SK-N-SH (cell line): ENCODE results near the gene ZFYVE27. TPM values are rescaled to one million over a fixed set of nuclear protein-coding genes. Genes with fewer than 3 reads are reported as not detected.

Experiments used
- CTCF ChIA-PET: fragments of 300-600, 350-600 bp; formaldehyde crosslinking; extraction: SDS; loops from one replicate; lab custom pipeline; 2021; lab: Yijun Ruan, JAX
- POLR2A ChIA-PET: fragments of 350-600 bp; sonication (Branson Sonifier 250); formaldehyde crosslinking; extraction: SDS; loops from one replicate; lab custom pipeline; 2020; ENCODE audit warnings: antibody characterized with exemption, inconsistent platforms; lab: Yijun Ruan, JAX
- DNase-seq: peaks from one replicate; pipeline ENCODE4 v3.0.0; 2012
- H2AFZ ChIP-seq: fragments of 200-600 bp; sonication (generic); 2 replicates; pipeline ENCODE4 v1.8.1; 2016; ENCODE audit warnings: antibody characterized with exemption, mild to moderate bottlenecking, low read depth
- H3F3A ChIP-seq: fragments of 200-600 bp; sonication (generic); replicated peaks from 2 replicates; pipeline ENCODE3; 2016; ENCODE audit warnings: antibody characterized with exemption, mild to moderate bottlenecking; ENCODE audit not compliant: insufficient read depth
- H3K27ac ChIP-seq, 2 experiments: fragments of 200-500 bp in 1 of 2; fragments of 200-600 bp in 1 of 2; sonication (Bioruptor generic) in 1 of 2; sonication (generic), shearing (Covaris generic) in 1 of 2; 2 replicates each; pipeline versions ENCODE4 v1.5.1 to v1.6.1; 2014 to 2016; ENCODE audit warnings: low read depth in 2 of 2, inconsistent platforms in 1 of 2, low read length in 1 of 2, mild to moderate bottlenecking in 1 of 2, mixed read lengths in 1 of 2
- H3K27me3 ChIP-seq: fragments of 200-600 bp; sonication (generic), shearing (Covaris generic); 2 replicates; pipeline ENCODE4 v1.6.1; 2016; ENCODE audit warnings: mixed run types; ENCODE audit not compliant: insufficient read depth
- H3K36me3 ChIP-seq, 2 experiments: fragments of 200-500 bp in 1 of 2; fragments of 200-600 bp in 1 of 2; sonication (Bioruptor generic) in 1 of 2; sonication (generic) in 1 of 2; replicated peaks in 1 of 2; 2 replicates each; pipeline versions ENCODE3 to v1.5.1; 2014 to 2016; ENCODE audit warnings: low read length in 1 of 2, mild to moderate bottlenecking in 1 of 2; ENCODE audit not compliant: insufficient read depth in 2 of 2, control insufficient read depth in 1 of 2
- H3K4me1 ChIP-seq, 2 experiments: fragments of 200-500 bp in 1 of 2; fragments of 200-600 bp in 1 of 2; sonication (Bioruptor generic) in 1 of 2; sonication (generic), shearing (Covaris generic) in 1 of 2; 2 replicates each; pipeline versions ENCODE4 v1.5.1 to v1.6.1; 2014 to 2016; ENCODE audit warnings: low read depth in 1 of 2, low read length in 1 of 2, mixed run types in 1 of 2; ENCODE audit not compliant: insufficient read depth in 2 of 2, control insufficient read depth in 1 of 2
- H3K4me2 ChIP-seq: fragments of 200-600 bp; sonication (generic), shearing (Covaris generic); 2 replicates; pipeline ENCODE4 v1.6.1; 2017; ENCODE audit warnings: mixed run types
- H3K4me3 ChIP-seq, 2 experiments: fragments of 200-500 bp in 1 of 2; fragments of 200-600 bp in 1 of 2; sonication (Bioruptor generic) in 1 of 2; sonication (generic), shearing (Covaris generic) in 1 of 2; 2 replicates each; pipeline versions ENCODE4 v1.5.1 to v1.8.1; 2014 to 2016; ENCODE audit warnings: low read depth in 2 of 2, inconsistent platforms in 1 of 2, low read length in 1 of 2, mild to moderate bottlenecking in 1 of 2, mixed read lengths in 1 of 2, moderate library complexity in 1 of 2
- H3K79me2 ChIP-seq: fragments of 200-600 bp; sonication (generic); 2 replicates; pipeline ENCODE4 v1.8.1; 2017; ENCODE audit warnings: mild to moderate bottlenecking; ENCODE audit not compliant: insufficient read depth
- H3K9ac ChIP-seq: fragments of 200-600 bp; sonication (generic); 2 replicates; pipeline ENCODE4 v1.6.1; 2017; ENCODE audit warnings: mixed run types
- H3K9me2 ChIP-seq: fragments of 200-600 bp; sonication (generic); 2 replicates; pipeline ENCODE4 v1.6.1; 2017; ENCODE audit warnings: mixed run types
- H3K9me3 ChIP-seq: fragments of 200-600 bp; sonication (generic); 2 replicates; pipeline ENCODE4 v1.6.1; 2017; ENCODE audit warnings: mixed run types, mild to moderate bottlenecking, moderate library complexity
- H4K20me1 ChIP-seq: fragments of 200-600 bp; sonication (generic); 2 replicates; pipeline ENCODE4 v1.6.1; 2017; ENCODE audit warnings: mild to moderate bottlenecking, mixed run types; ENCODE audit not compliant: insufficient read depth
- CTCF ChIP-seq: fragments of 200-600 bp; sonication (generic); IDR thresholded peaks from 2 replicates; pipeline ENCODE4 v1.6.1; 2017; ENCODE audit warnings: antibody characterized with exemption, mild to moderate bottlenecking, moderate library complexity
- EP300 ChIP-seq, 2 experiments: IDR thresholded peaks; 2 replicates each; pipeline versions ENCODE4 v1.4.0 to v1.6.1; 2012; ENCODE audit warnings: borderline replicate concordance in 1 of 2, low read depth in 1 of 2, low read length in 1 of 2
- FOXJ3 ChIP-seq: sonication (generic); formaldehyde crosslinking; IDR thresholded peaks from 2 replicates; pipeline ENCODE4 v1.5.1; 2020; ENCODE audit warnings: mild to moderate bottlenecking, missing genetic modification reagents
- FOXM1 ChIP-seq: IDR thresholded peaks from 2 replicates; pipeline ENCODE4 v1.4.0; 2012; ENCODE audit warnings: low read depth, mild to moderate bottlenecking
- MEF2A ChIP-seq: IDR thresholded peaks from 2 replicates; pipeline ENCODE4 v1.4.0; 2012; ENCODE audit warnings: low read depth, borderline replicate concordance
- MXI1 ChIP-seq: IDR thresholded peaks from 2 replicates; pipeline ENCODE4 v1.6.1; 2012; ENCODE audit warnings: mild to moderate bottlenecking, low read depth, low read length, improper control_type of control experiment
- NFIC ChIP-seq: IDR thresholded peaks from 2 replicates; pipeline ENCODE4 v1.4.0; 2012; ENCODE audit warnings: borderline replicate concordance
- NRF1 ChIP-seq: IDR thresholded peaks from 2 replicates; pipeline ENCODE4 v1.6.1; 2012; ENCODE audit warnings: low read depth, mild to moderate bottlenecking, low read length
- RAD21 ChIP-seq: IDR thresholded peaks from 2 replicates; pipeline ENCODE4 v1.6.1; 2012; ENCODE audit warnings: mild to moderate bottlenecking, low read length
- RCOR1 ChIP-seq: fragments of 150-350 bp; IDR thresholded peaks from 2 replicates; pipeline ENCODE4 v1.6.1; 2017; ENCODE audit warnings: antibody characterized with exemption, low read length
- RFX5 ChIP-seq: IDR thresholded peaks from 2 replicates; pipeline ENCODE4 v1.6.1; 2012; ENCODE audit warnings: mild to moderate bottlenecking, improper control_type of control experiment, low read length
- SIN3A ChIP-seq: IDR thresholded peaks from 2 replicates; pipeline ENCODE4 v1.6.1; 2012; ENCODE audit warnings: low read depth, mild to moderate bottlenecking, low read length, moderate library complexity, borderline replicate concordance
- TAF1 ChIP-seq: IDR thresholded peaks from 2 replicates; pipeline ENCODE4 v1.6.1; 2012; ENCODE audit warnings: low read depth, mild to moderate bottlenecking, low read length, moderate library complexity, borderline replicate concordance
- TCF12 ChIP-seq: IDR thresholded peaks from 2 replicates; pipeline ENCODE4 v1.4.0; 2012
- USF2 ChIP-seq: fragments of 150-350 bp; IDR thresholded peaks from 2 replicates; pipeline ENCODE4 v1.6.1; 2017; ENCODE audit warnings: antibody characterized with exemption, low read length, low read depth, borderline replicate concordance
- ZBTB33 ChIP-seq: IDR thresholded peaks from 2 replicates; pipeline ENCODE4 v1.4.0; 2012; ENCODE audit warnings: low read depth, borderline replicate concordance
- WGBS: methylation state at CpG from one replicate; pipeline ENCODE4 v1.1.6; 2017; ENCODE audit warnings: low lambda C conversion rate; 5-methylcytosine and 5-hydroxymethylcytosine counted together
- polyA plus RNA-seq, 3 experiments: library from polyadenylated mRNA; depleted of rRNA; stranded (reverse); fragments of >200 nt; gene quantifications; 2 replicates each; pipeline ENCODE4 v1.2.3, GENCODE V29; 2012

ZFYVE27 gene
- polyA plus RNA-seq, 1 of the 3 experiments (the other 2 are of a cell fraction) = 30.5 TPM

GRCh38 chr10:97798958-97799610, 62.2 kb downstream of the ZFYVE27 start:
- CTCF ChIA-PET = interaction anchor here (1.4 kb wide), 1 partner anchor 70 kb away, joined by 9 read pairs; no protein-coding TSS in a partner anchor
- POLR2A ChIA-PET = no interaction called here

GRCh38 chr10:97800474-97800873, 63.5 kb downstream of the ZFYVE27 start:
- ChIA-PET CTCF (interaction anchor here (2.1 kb wide), 1 partner anchor 8 kb away, joined by 14 read pairs; no protein-coding TSS in a partner anchor), POLR2A (no interaction called here)
- Histone ChIP-seq H2AFZ (no peak overlapping the region), H3K9me3 (no peaks in the 10 kb centered on the region), H3F3A (no peaks in the 10 kb centered on the region), H3K27me3 (no peaks in the 10 kb centered on the region; the same call in 1 of the 2 replicates), H3K9ac (no peak overlapping the region), H3K4me1 (no peaks in the 10 kb centered on the region), H4K20me1 (no peaks in the 10 kb centered on the region), H3K27ac (no peak overlapping the region), H3K4me2 (no peak overlapping the region), H3K9me2 (no peaks in the 10 kb centered on the region), H3K36me3 (no peaks in the 10 kb centered on the region), H3K79me2 (no peaks in the 10 kb centered on the region), H3K4me3 (no peak overlapping the region)
- WGBS = 62% methylated on average over 3 of the region's 9 CpGs
- TF ChIP-seq NFIC (no peak), RCOR1 (no peak), FOXM1 (no peak), NRF1 (no peak), ZBTB33 (no peak), RAD21 (no peak), TAF1 (no peak), EP300 (IDR thresholded peaks at IDR 0.05; ENCODE audit: borderline replicate concordance in 1 of 2, low read depth in 1 of 2, low read length in 1 of 2) (no peak), USF2 (no peak), MXI1 (no peak), MEF2A (no peak)
- no peak for DNase-seq

More at GRCh38 chr10:97798958-97799610, 62.2 kb downstream of the ZFYVE27 start:
- no peaks in the 10 kb centered on the region for H3K36me3 ChIP-seq
- no peaks in the 10 kb centered on the region for H3F3A ChIP-seq
- no peak overlapping the region for H3K9ac ChIP-seq
- H3K9me2 ChIP-seq = no peaks in the 10 kb centered on the region
- no peak for DNase-seq
- no peaks in the 10 kb centered on the region for H3K9me3 ChIP-seq
- no peaks in the 10 kb centered on the region for H3K4me1 ChIP-seq
- H4K20me1 ChIP-seq = no peaks in the 10 kb centered on the region
- H3K4me2 ChIP-seq = no peak overlapping the region
- WGBS = 40% methylated on average over 1 of the region's 1 CpG
- H3K79me2 ChIP-seq = no peaks in the 10 kb centered on the region
- H2AFZ ChIP-seq = no peak overlapping the region
- no peak overlapping the region for H3K27ac ChIP-seq
- TF ChIP-seq TAF1 (no peak), CTCF (no peak), SIN3A (no peak), MEF2A (no peak), RFX5 (no peak), TCF12 (no peak), FOXJ3 (CRISPR knock-in tag) (no peak)
- TF ChIP-seq, all 33 proteins: peak for 0
- Histone ChIP-seq H3K4me3 (no peak overlapping the region), H3K27me3 (no peaks in the 10 kb centered on the region; the same call in 1 of the 2 replicates)
